Heart right ventricle (tissue), 16 donors: ENCODE results near the gene USP6NL. TPM values are rescaled to one million over a fixed set of nuclear protein-coding genes. Genes with fewer than 3 reads are reported as not detected.

ENCODE experiments used
- ATAC-seq, 8 donors: fragments of 200-7000 bp; cut with Tn5 transposase; one replicate each; pipeline ENCODE4 v1.9.1; 2020; ENCODE audit warnings: mild to moderate bottlenecking in 8 of 8, moderate library complexity in 8 of 8, moderate number of reproducible peaks in 1 of 8
- DNase-seq, 2 donors: peaks; one replicate each; pipeline ENCODE4 v3.0.0-alpha.2; 2020
- H3K27ac ChIP-seq, 10 donors: fragments of 200-600 bp; sonication (generic) in 2 of 10; one replicate each; pipeline versions ENCODE4 v1.5.0 to v1.8.0; 2020 to 2022; ENCODE audit warnings: mild to moderate bottlenecking in 3 of 10
- H3K27me3 ChIP-seq, 7 donors: fragments of 200-600 bp; one replicate each; pipeline ENCODE4 v1.8.0; 2021 to 2022; ENCODE audit warnings: mild to moderate bottlenecking in 2 of 7
- H3K36me3 ChIP-seq, 9 donors: fragments of 200-600 bp; sonication (generic) in 1 of 9; one replicate each; pipeline versions ENCODE4 v1.5.0 to v1.8.0; 2020 to 2022; ENCODE audit warnings: mild to moderate bottlenecking in 2 of 9
- H3K4me1 ChIP-seq, 9 donors: fragments of 200-600 bp; sonication (generic) in 1 of 9; one replicate each; pipeline versions ENCODE4 v1.5.0 to v1.8.0; 2020 to 2022; ENCODE audit warnings: mild to moderate bottlenecking in 4 of 9
- H3K4me3 ChIP-seq, 10 donors: fragments of 200-600 bp; sonication (generic) in 2 of 10; one replicate each; pipeline versions ENCODE4 v1.5.0 to v1.8.0; 2020 to 2022; ENCODE audit warnings: mild to moderate bottlenecking in 7 of 10, moderate library complexity in 2 of 10
- H3K9me3 ChIP-seq, 11 donors: fragments of 200-600 bp in 10 of 11; sonication (generic) in 2 of 11; one replicate each; pipeline versions ENCODE4 v1.5.0 to v1.8.0; 2013 to 2022; ENCODE audit warnings: mild to moderate bottlenecking in 2 of 11, control low read depth in 1 of 11, moderate library complexity in 1 of 11
- WGBS, 2 donors: extraction: QIAGEN DNeasy Blood & Tissue Kit; methylation state at CpG; one replicate each; pipeline ENCODE4 v1.1.7; 2013; ENCODE audit warnings: inconsistent platforms in 1 of 2; 5-methylcytosine and 5-hydroxymethylcytosine counted together
- intact Hi-C, 10 donors: fragments of 100-400 bp; cut with DNase I; formaldehyde crosslinking; loops; one replicate each; pipeline versions ENCODE4 v1.11.1 to v1.14.2; 2022
- polyA plus RNA-seq, 2 donors: library from polyadenylated mRNA; stranded (reverse); fragments of 200-250 nt; gene quantifications; one replicate each; pipeline ENCODE4 v1.2.3, GENCODE V29; 2013
- total RNA-seq, 10 donors: library from RNA; stranded (reverse); fragmentation: NEBNext Ultra II Directional in 3 of 10; extraction: Animal tissue kit (Norgen Biotek cat#: 25700) in 3 of 10; gene quantifications; one replicate each; pipeline versions ENCODE4 v1.2.1 to v1.2.4, GENCODE V29; 2021 to 2023
- TF ChIP-seq, protein P1 (sequence below), 9 donors: fragments of 200-600 bp; sonication (generic) in 2 of 9; IDR thresholded peaks; one replicate each; pipeline versions ENCODE4 v1.5.0 to v1.8.0; 2021 to 2022; ENCODE audit warnings: antibody characterized with exemption in 9 of 9, mild to moderate bottlenecking in 5 of 9, moderate library complexity in 1 of 9
- donor health status: Arrhythmogenic right ventricular cardiomyopathy.
- donor health status: ischemic (EF 13 %, LVEDD 7.1; RV severe dilation, severe dysfunction).
- donor health status: healthy with polysubstance abuse.
- donor health status: DM: no; HTN: yes; CAD: no.
- donor health status: DM: no; HTN: no; CAD: no.
- donor health status: ischemic (EF 25% LVEDD 6.9; RV normal size, moderate dysfunction).
- donor health status: ischemic (EF 25% LVEDD 5.7; RV mildly dilated, moderate dysfunction).
- donor health status: healthy.
- donor health status: DM: yes; HTN: yes; CAD: no.
- donor health status: Ischemic cardiomyopathy.
- donor health status: ischemic (EF 35%, LVEDD 5.7; RV mildly dilated, moderate dysfunction).
- donor health status: nonischemic (EF 11% LVEDD 7.7; RV severe dilation, severe dysfunction).
- donor health status: DM: yes; HTN: yes; CAD: no.
- donor health status: PGD.
- donor health status: ischemic (EF 29% LVEDD 5.4; RV normal size, mild dysfunction).
- donor health status: nonischemic (EF 23%, LVEDD 6.1; RV moderate dilation, normal function).

Gene USP6NL
- total and polyA plus RNA-seq, 12 donors, result 1.8 to 11.1 (median 8.2) TPM

DNA sequence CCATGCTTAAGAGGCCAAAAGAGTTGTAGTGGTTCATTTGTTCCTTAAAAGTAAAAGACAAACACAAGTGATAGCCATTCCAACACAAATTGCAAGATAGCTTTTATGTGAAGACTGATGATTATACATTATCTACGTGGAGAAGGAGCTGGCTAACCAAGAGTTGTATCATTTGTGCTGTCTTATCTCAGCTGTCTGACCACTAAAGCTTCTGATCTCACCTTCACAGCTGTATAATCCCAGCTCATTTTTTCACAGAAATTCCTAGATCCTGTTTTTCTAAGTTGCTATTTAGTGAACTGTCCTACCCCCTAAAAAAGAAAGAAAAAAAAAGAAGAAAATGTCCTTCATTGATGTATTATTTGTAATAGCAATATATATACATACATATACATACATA, 9.8 kb downstream of the USP6NL start:
- no peak overlapping the region for H3K27ac ChIP-seq
- intact Hi-C loops, result no loop called here
- H3K4me3 ChIP-seq, result no peak overlapping the region
- no peaks in the 10 kb centered on the region for H3K27me3 ChIP-seq
- TF ChIP-seq, protein P1, sequence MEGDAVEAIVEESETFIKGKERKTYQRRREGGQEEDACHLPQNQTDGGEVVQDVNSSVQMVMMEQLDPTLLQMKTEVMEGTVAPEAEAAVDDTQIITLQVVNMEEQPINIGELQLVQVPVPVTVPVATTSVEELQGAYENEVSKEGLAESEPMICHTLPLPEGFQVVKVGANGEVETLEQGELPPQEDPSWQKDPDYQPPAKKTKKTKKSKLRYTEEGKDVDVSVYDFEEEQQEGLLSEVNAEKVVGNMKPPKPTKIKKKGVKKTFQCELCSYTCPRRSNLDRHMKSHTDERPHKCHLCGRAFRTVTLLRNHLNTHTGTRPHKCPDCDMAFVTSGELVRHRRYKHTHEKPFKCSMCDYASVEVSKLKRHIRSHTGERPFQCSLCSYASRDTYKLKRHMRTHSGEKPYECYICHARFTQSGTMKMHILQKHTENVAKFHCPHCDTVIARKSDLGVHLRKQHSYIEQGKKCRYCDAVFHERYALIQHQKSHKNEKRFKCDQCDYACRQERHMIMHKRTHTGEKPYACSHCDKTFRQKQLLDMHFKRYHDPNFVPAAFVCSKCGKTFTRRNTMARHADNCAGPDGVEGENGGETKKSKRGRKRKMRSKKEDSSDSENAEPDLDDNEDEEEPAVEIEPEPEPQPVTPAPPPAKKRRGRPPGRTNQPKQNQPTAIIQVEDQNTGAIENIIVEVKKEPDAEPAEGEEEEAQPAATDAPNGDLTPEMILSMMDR (IDR thresholded peaks at IDR 0.05), result no peak
- H3K4me1 ChIP-seq, result peaks cover 0 to 24% (median 0%) of the 10 kb centered on the region in 9 donors
- WGBS, 2 donors, result 78 to 86% methylated on average over 1 of the region's 1 CpG
- DNase-seq, result no peak
- no peaks in the 10 kb centered on the region for H3K36me3 ChIP-seq
- H3K9me3 ChIP-seq, result peaks cover 0 to 8% (median 0%) of the 10 kb centered on the region in 11 donors
- ATAC-seq, result no peak

DNA sequence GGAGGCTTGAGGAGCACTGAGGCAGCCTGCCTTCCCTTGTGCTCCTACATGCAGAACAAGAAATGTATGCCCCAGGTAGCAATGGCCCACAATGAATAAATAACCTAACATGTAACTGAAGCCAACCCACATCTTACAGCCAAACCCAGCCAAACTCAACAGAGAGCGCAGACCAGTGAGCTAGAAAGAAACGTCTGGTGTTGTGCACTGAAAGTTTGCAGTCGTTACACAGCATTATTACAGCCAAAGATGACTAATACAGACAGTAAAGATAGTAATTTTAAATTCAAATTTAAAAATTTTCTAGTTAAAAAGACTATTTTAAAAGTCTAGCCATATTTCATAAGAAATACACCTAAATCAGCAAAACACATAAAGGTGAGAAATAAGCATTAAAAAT, 11.2 kb downstream of the USP6NL start:
- Histone ChIP-seq H3K4me1 (peaks cover 0 to 16% (median 2%) of the 10 kb centered on the region in 9 donors), H3K27ac (no peak overlapping the region), H3K9me3 (peaks cover 0 to 7% (median 0%) of the 10 kb centered on the region in 11 donors), H3K4me3 (no peak overlapping the region), H3K27me3 (no peaks in the 10 kb centered on the region), H3K36me3 (no peaks in the 10 kb centered on the region)
- ATAC-seq (no peak), DNase-seq (no peak)
- WGBS, 2 donors, result 93 to 99% methylated on average over 3 of the region's 3 CpGs
- TF ChIP-seq, protein P1 (IDR thresholded peaks at IDR 0.05), result no peak
- intact Hi-C loops, result no loop called here

DNA sequence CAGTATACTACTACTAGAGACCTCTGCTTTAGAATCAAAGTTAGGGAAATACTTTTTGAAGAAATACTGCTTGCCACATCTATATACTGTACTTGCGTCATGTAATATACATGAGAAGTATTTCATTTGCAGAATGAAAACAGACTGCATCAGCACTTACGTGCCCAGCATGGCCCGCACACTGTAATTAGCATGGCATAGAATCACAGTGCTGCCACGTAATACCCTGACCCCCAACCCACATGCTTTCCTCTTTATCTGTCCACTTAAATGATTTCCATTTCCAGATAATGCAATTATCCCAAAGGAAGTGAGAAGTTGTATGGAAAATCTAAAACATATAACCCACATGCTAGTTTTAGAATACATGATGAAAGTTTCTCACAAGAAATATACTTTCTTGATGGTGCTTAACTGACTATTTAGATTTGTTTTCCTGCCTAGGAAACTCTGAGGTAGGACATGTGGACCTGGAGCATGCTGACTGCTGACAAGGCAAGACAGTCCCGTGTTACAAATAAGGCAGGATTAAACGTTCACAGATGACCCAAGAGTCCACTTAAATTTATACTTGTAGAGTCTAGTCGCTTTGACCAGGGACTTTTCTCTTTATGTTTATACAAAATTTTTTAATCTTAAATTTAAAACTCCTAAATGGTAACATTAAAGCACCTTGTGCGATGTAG, 12.6 kb downstream of the USP6NL start:
- H3K27ac ChIP-seq, result no peak overlapping the region
- intact Hi-C loops, result no loop called here
- WGBS, 2 donors, result 71 to 74% methylated on average over 8 of the region's 8 CpGs
- H3K4me3 ChIP-seq, result no peak overlapping the region
- ATAC-seq, result no peak
- H3K36me3 ChIP-seq, result no peaks in the 10 kb centered on the region
- TF ChIP-seq, protein P1 (IDR thresholded peaks at IDR 0.05), result no peak
- DNase-seq, result no peak
- no peaks in the 10 kb centered on the region for H3K27me3 ChIP-seq
- H3K9me3 ChIP-seq, result no peaks in the 10 kb centered on the region
- peaks cover 0 to 19% (median 7%) of the 10 kb centered on the region in 9 donors for H3K4me1 ChIP-seq

DNA sequence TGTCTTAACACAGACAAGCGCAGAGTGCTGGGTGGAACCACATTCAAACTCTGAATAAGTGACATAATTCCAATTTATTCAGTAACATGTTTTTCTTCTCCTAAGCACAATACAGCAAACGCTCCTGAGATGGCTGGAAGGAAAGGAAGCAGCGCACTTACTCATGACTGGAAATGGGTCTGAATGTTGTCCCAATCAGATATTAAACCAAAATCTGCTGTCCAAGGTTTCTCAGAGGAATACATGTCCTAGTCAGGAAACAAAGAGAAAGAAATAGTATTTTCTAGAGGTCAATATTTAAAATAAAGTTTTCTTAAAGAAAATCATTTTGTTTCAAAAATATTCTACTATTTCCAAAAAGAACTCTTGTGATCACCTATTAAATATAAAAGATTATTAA, 14.0 kb downstream of the USP6NL start:
- intact Hi-C loops, result no loop called here
- Histone ChIP-seq H3K9me3 (no peaks in the 10 kb centered on the region), H3K36me3 (no peaks in the 10 kb centered on the region), H3K27me3 (no peaks in the 10 kb centered on the region), H3K4me1 (peaks cover 0 to 19% (median 8%) of the 10 kb centered on the region in 9 donors), H3K4me3 (no peak overlapping the region), H3K27ac (no peak overlapping the region)
- no peak for DNase-seq
- 85 to 92% methylated on average over 3 of the region's 3 CpGs for WGBS, 2 donors
- ATAC-seq, result no peak
- TF ChIP-seq, protein P1 (IDR thresholded peaks at IDR 0.05), result no peak
